Measurements from ENCODE around the gene TMEM266.

TMEM266 gene

GRCh38 chr15:76135516-76135915 is 75.7 kb downstream of the TMEM266 start:
- DNase-seq: no peak

GRCh38 chr15:76138436-76138835 is 78.7 kb downstream of the TMEM266 start:
- DNase-seq: no peak

- peak; percentile 24 for DNase-seq
Measured at GRCh38 chr15:76139368-76140073, 79.7 kb downstream of the TMEM266 start.

GRCh38 chr15:76140074-76140464 is 80.3 kb downstream of the TMEM266 start:
- DNase-seq: no peak

- DNase-seq: no peak
Measured at GRCh38 chr15:76146812-76147211, 87.0 kb downstream of the TMEM266 start.

- no peak for DNase-seq
Measured at GRCh38 chr15:76147906-76148570, 88.3 kb downstream of the TMEM266 start.

- DNase-seq: no peak
Measured at GRCh38 chr15:76149291-76149915, 89.6 kb downstream of the TMEM266 start.

GRCh38 chr15:76150513-76150912 is 90.7 kb downstream of the TMEM266 start:
- DNase-seq: no peak

GRCh38 chr15:76150971-76151598 is 91.3 kb downstream of the TMEM266 start:
- DNase-seq: peak; percentile 23

- DNase-seq: no peak
Measured at GRCh38 chr15:76151599-76151974, 91.8 kb downstream of the TMEM266 start.

GRCh38 chr15:76152197-76152596 is 92.4 kb downstream of the TMEM266 start:
- no peak for DNase-seq

- DNase-seq: no peak
Measured at GRCh38 chr15:76153241-76154197, 93.7 kb downstream of the TMEM266 start.

- DNase-seq: no peak
Measured at GRCh38 chr15:76155731-76156130, 95.9 kb downstream of the TMEM266 start.

- DNase-seq: no peak
Measured at GRCh38 chr15:76158226-76158625, 98.4 kb downstream of the TMEM266 start.

- no peak for DNase-seq
Measured at GRCh38 chr15:76158815-76159214, 99.0 kb downstream of the TMEM266 start.

- no peak for DNase-seq
Measured at GRCh38 chr15:76159282-76159681, 99.5 kb downstream of the TMEM266 start.

- DNase-seq: no peak
Measured at GRCh38 chr15:76160426-76161152, 100.8 kb downstream of the TMEM266 start.

- no peak for DNase-seq
Measured at GRCh38 chr15:76161153-76162035, 101.6 kb downstream of the TMEM266 start.

- no peak for DNase-seq
Measured at GRCh38 chr15:76162036-76162398, 102.2 kb downstream of the TMEM266 start.

- no peak for DNase-seq
Measured at GRCh38 chr15:76162784-76163456, 103.1 kb downstream of the TMEM266 start.

Data from NCI-H1092 (cell line).